Fibroblast of skin of back (primary cell): Measurements from ENCODE around the gene SPEF2.

ENCODE experiments used
- DNase-seq: peaks from one replicate; pipeline ENCODE4 v3.0.0-alpha.2; 2013

Gene SPEF2

DNA sequence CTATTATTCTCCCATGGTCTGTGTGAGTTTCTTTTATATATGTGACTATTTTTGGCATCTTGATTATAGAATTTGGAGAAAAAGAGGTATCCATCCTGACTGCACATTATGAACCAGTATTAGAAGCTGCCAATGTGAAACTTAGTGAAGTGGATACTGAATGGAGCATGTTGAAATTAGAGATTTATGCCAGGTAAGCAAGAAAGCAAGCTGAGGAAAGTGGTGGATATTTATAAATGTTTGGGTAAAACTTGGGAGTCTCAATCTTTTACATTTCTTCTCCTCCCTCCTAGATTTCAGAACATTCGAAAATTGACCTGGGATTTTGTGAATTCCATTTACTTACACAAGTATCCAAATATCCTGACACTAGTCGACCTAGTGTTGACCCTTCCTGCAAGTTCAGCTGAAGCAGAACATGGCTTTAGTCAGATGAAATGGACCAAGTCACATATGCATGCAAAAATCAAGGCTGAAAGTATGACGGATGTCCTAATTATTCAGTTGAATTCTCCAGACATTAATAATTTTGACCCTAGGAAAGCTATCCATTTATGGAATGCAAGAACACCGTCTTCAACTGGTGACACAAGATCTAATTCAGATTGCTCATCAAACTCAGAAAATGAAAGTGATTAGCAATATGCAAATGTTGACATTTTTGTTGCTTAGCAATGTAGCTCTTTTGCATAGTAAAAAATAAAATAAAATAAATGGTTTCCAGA is 172.2 kb downstream of the SPEF2 start:
- DNase-seq = peak; percentile 79

DNA sequence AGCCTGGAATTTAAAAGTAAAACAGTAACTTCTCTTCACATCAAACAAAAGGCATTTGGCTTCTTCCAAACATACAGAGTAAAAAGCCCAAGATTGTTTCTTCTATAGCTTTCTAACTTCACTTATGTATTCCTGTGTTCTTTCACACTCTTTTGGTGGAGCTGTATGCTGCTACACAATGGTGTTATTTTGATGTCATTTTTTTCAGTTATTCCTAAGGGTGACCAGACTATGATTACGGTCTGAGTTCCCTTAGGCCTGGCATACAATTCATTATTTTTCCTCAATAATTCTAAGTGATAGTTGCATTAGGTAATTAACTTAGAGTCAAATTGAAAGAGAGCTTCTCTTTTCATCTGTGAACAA is 172.8 kb downstream of the SPEF2 start:
- DNase-seq = no peak

DNA sequence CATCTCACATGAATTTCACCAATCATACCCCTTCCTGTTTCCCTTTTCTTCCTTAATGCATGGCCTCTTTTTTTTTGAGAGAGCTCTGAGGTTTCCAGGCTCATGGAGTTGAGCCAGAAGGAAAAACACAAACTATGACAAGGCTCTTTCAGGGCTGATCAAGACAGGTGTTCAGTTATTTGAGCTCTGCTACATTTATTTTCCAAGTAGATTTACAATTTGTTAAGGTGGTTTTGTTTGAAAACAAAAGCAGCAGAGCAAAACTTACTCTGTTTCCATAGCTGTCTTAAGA is 176.6 kb downstream of the SPEF2 start:
- DNase-seq = no peak

DNA sequence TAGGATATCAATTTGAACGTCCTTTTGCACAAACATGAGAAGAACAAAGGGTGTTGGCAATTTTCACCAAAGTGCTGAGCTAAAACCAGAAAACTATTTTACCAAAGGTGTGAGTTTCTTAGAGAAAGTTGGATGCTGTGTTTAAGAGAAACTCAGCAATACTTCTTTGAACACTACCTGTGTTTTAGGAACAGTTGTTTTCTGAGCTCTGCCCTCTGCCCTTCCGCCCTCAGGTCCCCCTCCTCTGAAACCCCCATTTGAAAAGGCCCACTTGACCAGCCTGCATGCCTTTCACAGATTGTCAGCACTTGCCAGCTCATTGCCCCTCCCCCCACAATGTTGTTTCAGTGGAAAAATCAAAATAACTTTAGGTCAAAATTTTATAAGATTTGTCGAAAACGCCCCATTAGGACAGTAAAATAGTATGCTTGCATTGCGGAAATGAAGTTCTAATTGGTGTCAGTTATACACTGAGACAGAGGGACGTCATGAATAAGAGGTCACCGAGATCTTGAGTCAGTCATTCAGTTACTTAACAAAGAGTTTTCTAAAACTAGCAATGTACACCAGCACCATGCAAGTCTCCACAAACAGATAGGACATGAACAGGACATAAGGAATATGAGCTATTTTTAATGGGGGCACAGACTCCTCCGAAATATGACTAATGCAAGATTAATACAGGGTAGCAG is 177.2 kb downstream of the SPEF2 start:
- no peak for DNase-seq

DNA sequence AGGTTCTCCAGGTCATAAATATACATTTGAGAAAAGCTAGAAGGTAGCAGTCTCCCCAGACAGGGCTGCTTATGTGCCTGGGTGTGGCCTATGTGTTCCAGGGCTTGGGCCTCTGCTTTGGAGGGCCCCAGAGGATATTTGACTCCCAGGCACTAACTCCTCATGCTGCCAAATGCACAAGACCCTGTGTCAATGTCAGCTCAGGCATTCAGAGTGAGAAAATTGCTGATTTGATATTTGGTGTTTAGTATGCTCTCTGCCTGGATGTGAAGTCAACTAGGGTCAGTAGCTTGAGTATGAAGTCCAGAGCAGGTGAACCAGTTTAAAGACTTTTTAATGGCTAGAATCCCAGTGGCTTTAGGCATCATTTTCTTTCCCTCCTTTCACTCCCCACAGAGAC is 181.5 kb downstream of the SPEF2 start:
- no peak for DNase-seq

DNA sequence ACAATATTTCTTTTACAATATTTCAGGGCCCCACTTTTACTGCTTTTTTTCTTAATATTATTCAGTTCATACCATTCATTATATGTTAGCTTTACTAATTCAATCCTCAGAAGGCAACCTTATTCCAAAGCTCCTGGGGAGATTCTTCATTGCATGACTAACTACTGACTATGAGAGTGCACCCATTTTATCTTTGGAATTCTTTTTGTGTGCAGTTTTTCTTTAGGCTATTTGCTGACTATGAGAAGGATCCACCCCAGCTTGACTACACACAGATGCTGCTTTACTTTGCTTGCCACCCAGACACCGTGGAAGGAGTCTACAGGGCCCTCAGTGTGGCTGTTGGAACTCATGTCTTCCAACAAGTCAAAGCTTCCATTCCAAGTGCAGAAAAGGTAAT is 182.1 kb downstream of the SPEF2 start:
- DNase-seq = peak; percentile 79

DNA sequence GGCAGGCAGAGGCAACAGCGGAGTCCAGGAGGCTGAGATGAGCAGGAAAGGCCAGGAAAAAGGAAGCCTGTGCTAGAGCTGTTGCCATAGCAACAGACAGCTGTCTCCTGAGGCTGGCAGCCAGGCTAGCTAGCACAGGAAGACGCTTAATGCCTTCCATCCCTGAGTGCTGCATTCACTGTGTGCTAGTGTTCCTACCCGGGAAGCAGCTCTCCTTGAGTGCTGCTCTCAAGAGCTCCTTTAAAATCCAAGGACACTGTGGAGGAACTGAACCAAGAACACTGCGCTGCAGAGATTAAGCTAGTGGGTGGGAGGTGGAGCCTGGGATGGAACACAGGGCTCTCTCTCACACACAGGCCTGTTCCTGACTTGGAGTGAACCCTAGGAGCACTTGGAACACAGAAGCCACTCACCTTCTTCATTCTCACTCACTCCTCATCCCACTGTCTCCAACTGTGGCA is 185.6 kb downstream of the SPEF2 start:
- DNase-seq = peak; percentile 80

DNA sequence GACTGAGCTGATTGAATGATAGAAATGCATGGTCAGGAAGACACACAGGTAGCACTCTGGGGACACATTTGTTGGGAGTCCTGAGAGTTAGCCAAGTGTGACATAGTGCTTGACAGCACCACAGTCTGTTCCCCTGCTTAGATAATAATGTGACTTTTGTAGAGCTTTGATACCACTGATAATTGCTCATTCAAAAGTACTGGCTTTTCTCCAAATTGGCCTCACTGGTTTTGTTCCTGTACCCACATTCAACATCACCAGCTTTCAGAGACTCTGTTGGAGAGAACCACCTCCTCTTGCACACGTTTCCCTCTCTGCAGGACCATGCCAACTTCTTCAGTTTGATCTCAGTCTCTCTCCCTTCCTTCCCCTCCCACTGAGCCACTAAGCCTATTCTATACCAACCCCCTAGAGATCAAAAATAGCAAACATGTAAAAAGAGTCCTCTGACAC is 186.6 kb downstream of the SPEF2 start:
- DNase-seq = no peak

DNA sequence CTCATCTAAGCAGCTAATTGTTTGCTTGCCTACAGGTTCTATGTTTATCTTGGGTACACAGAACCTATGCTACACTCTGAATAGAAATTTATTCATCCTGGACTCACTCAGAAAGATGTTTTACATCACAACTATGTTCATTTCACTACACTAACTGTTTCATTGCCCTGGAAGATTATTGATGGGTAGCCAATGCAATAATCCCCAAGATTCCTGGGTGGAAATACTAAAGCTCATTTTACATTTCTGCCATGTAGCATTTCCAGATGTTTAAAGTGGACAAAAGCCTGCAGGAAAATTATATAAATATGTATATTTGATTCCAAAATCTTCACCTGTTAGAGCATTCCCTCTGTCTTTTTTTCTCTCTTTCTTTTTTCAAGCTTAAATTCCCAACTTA is 187.2 kb downstream of the SPEF2 start:
- no peak for DNase-seq

DNA sequence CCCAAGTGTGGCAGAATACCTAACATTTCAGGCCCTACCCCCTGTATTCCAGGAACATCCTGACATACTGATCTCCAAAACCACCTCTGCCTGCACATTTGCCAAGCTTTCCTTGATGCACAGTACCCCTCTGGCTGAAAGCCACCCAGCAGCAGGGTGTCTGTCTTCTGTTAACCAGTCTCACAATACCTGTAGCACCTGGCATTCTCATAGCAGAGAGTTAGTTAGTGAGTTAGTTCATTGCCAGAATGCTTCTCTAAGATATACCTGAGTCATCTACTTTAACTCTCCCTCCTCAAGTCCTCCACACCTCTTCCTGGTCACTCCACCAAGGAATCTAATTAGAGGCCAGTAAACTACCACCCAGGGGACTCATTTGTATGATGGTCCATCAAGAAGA is 192.9 kb downstream of the SPEF2 start:
- no peak for DNase-seq

DNA sequence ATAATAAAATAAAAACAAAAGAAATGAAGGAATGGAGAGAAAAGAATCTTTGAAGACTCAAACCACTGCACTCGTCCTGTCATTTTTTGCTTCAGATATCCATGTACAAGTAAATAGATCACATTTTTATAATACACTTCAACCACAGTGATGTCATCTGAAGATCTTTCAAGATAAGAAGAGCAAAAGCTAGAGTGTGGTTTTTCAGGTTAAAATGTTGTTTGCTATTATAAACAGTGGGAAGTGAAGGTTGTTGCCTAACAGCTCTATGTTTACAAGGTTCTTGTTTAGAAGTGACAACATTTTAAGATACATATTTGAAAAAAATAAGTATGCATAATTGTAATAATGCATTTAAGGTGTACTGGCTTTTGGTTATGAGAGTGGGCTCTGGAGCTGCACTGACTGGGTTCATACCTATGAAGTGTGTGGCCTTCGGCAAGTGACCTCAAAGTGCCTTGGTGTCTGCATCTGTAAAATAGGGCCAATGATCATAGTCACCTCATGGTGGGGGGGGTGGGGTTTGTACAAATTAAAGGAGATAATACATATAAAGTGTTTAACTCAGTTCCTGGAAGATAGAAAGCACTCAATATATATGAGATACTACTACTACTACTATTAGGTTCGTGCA is 193.6 kb downstream of the SPEF2 start:
- DNase-seq = no peak

DNA sequence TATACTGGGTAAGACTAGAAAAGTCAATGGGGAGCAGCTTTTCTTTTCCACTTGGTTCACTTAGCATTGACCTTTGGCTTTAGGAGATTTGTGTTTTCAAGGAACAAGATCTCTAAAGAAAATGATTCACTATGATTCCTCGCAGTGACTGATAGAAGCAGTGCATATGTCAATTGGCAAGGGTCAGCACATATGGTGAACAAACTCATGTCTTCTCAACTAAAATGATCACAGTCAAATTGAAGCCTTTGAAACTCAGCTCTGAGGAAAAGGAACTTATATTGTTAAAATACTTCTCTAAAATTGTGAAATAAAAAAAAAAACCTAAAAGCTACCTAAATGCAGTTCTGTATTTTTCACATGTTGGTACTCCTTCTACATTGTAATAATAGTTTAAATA is 195.9 kb downstream of the SPEF2 start:
- DNase-seq = no peak

DNA sequence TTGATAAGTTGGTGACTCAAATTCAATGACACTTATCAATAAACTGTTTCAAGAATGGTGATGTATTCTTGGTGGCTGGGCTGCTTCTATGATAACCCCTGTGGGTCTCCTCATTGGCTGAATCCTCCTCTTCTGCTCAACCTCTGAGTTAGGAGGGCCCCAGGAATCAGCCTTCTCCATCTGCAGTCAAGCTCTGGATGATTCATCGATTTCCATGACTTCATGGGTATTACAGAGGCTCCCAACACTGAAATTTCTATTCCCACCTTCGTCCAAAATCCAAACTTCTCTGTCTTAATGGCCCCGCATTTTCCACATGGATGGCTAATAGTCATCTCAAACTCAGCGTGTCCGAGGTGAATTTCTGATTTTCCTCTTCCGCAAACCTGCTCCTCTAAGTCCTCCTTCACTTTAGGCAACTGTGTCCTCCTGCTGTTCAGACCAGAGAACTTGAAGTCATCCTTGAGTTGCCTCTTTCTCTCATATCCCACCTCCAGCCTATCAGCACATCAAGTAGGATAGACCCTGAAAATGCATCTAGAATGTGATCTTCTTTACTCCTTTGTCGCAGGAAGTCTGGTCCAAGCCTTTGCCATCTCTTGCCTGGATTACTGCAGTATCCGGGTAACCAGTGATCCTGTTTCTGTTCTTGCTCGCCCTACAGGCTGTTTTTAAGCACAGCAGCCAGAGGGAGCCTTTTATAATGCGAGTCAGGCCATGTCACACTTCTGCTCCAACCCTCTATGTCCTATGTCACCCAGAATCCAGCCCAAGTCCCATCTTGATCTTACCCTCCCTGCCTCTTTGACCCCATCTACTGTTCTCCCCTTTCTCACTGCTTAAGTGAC is 197.7 kb downstream of the SPEF2 start:
- DNase-seq = peak; percentile 40

DNA sequence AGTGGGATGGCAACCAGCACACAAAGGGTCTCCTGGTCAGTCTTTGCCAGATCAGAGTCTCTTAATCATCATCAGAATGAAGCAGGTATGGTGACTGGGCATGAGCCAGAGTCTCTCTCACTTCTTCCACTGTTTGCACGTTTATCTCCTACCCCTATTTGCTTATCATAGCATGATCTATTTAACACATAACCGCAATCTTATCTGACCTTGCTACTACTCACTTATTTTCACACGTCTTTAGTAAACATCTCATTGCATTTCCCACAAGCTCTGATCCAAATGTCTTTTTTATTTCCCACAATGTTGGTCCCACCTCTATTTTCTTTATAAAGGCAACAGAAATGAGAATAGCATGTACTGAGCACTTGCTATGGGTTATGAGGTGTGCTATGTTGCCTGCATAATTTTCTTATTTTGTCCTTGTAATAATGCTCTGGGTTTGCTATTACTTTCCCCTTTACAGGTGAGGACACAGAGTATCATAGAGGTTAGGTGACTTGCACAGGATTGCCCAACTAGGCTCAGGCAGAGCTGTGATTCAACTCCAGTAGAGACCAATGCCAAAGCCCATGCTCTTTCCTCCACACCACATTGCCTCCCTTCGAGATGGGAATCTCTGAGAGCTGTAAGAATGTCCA is 199.3 kb downstream of the SPEF2 start:
- no peak for DNase-seq

DNA sequence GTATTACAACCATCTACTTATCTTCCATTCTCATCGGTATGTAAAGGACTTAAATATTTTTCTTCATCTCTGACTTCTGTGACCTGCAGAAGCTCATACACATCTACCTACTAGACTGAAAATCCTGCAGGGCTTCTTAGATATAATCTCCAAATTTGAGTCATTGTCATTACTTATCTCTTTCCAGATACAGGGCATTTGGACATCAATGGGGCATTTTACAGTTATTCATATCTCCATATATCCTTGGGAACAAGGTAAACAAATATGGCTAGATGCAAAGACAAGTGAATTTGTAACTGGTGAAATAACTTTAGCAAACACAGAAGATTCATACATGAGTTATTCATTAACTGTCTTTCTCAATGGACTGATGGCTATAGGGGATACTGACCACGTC is 201.4 kb downstream of the SPEF2 start:
- no peak for DNase-seq

DNA sequence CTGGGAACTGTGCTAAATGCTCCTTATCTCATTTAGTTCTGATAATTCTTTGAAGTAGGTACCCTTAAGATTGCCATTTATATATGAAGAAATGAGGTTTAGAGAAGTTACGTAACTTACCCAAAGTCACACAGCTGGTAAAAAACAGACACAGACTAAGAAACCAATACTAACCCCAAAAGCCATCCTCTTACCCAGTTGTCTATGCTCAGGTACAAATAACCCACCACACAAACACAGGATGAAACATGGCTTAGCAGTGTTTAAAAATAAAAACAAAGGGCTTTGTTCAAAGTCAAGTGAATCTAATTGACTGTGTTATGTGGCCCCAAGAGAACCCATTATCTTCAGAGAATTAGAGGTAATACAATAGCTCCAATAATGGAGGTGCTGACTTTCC is 202.0 kb downstream of the SPEF2 start:
- DNase-seq = no peak

DNA sequence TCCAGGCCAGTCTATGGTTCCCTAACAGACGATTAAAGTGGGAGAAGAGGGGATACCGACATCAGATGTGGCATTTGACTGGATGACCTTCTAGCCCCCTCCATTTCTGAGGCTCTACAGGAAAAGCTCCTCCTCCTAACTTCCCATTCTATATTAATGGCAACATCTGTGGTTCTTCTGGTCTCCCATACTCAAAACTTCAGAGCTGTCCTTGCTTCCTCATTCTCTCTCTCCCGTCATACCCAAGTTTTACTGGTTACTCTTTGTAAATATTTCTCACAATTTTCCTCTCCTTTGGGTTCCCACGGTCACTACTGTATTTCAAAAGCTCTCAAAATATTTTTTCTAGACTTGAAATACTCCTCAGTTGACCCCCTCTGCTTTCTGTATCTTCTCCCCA is 203.1 kb downstream of the SPEF2 start:
- DNase-seq = no peak

DNA sequence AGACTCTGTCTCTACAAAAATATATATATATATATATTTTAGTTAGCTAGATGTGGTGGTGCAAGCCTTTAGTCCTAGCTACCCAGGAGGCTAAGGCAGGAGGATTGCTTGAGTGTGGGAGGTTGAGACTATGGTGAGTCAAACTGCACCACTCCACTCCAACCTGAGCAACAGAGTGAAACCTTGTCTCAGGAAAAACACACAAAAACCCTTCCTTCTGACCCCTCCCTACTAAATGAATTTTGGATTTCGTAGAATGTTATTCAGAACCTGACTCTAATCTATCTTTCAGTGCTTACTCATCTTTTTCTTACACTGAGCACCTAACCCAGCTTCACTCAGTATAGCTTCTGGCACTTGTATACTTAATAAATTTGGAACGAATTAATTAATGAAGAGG is 203.8 kb downstream of the SPEF2 start:
- no peak for DNase-seq

DNA sequence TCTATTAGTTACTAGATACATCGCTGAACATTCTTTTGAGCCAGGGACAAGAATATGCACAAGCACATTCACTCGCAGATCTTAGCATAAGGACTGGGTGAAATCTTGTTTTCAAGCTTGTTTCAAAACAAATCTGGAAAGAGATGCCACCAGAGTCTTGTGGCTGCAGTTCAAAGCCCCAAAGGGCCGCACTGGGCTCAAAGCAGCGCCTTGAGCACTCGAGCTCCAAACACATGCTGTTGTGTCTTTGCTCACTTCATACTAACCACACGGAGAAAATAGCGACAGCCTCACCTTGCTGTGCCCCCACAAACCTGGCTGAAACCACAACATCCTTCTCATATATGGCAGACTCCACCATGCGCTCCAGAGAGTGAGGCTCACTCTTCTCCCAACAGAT is 204.8 kb downstream of the SPEF2 start:
- DNase-seq = no peak

DNA sequence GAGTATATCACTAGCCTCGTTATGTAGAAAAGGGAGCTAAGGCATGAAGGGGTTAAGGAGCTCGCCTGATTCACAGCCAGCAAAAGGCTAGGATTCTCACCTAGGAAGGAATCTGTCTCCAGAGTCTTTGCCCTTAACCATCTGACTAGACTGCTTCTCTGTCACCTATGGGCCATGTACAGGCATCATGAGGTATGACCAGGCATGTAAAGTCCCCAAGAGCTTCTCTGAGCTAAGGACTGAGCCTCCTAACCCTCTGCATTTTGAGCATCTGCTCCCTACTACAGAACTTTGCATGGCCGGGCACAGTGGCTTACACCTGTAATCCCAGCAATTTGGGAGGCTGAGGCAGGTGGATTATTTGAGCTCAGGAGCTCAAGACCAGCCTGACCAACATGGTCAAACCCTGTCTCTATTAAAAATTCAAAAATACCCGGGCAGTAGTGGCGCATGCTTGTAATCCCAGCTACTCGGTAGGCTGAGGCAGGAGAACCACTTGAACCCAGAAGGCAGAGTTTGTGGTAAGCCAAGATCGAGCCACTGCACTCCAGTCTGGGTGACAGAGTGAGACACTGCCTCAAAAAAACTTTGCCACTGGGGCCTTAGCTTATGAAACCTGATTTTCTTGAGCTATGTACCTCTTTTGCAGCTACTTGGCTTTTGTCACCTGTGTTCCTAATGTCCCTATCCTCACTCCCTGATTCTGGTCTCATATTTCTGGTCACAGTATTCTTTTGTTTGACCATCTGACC is 205.9 kb downstream of the SPEF2 start:
- no peak for DNase-seq

DNA sequence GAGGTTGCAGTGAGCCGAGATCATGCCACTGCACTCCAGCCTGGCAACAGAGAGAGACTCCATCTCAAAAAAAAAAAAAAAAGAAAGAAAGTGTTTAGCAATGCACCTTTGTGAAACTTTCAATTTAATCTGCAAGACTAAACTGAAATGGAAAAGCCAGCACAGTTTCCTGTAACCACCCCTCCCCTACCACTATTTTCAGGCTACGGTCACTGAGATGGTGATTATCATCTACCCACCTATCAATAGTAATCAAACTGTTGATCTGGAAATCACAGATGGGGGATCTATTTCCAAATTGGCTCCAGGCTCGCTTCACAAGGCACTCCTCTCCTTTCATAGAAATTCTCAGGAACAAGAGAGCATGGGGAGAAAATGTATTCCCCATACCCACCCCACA is 208.4 kb downstream of the SPEF2 start:
- DNase-seq = no peak

DNA sequence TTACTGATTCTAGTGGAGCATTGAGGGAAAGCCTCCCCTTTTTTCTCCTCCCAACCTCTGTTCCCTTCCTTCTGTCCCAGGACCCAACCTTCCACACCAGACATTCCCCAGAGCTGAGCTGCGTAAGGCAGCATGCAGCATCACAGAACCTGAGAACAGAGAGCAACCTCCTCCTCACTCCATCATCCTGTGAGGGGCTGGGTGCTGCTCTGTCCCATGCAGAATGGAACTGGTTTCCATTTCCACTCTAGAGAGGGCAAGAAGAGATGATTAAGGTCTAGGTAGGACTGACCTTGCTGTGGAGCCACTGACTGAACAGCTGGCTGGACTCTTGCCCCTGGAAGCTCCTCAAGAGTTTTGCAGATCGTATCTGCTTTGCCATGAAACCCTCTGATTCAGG is 208.9 kb downstream of the SPEF2 start:
- no peak for DNase-seq
